Esophagus muscularis mucosa (tissue), 4 donors: ENCODE measurements around the gene HOMER3.

Experiments used
- EP300 ChIP-seq: sonication (generic); formaldehyde crosslinking; IDR thresholded peaks from one replicate; pipeline ENCODE4 v1.6.1; 2017; ENCODE audit warnings: antibody characterized with exemption
- POLR2A ChIP-seq: fragments of 450-650 bp; IDR thresholded peaks from one replicate; pipeline ENCODE4 v1.6.1; 2017; ENCODE audit warnings: antibody characterized with exemption, moderate library complexity, mild to moderate bottlenecking, low read depth
- TF ChIP-seq, protein P1 (sequence below), 3 experiments: fragments of 200-600 bp in 2 of 3; fragments of 450-650 bp in 1 of 3; sonication (generic) in 2 of 3; IDR thresholded peaks; one replicate each; pipeline ENCODE4 v1.5.1; 2017 to 2019; ENCODE audit warnings: antibody characterized with exemption in 3 of 3, mild to moderate bottlenecking in 2 of 3, moderate library complexity in 1 of 3

DNA sequence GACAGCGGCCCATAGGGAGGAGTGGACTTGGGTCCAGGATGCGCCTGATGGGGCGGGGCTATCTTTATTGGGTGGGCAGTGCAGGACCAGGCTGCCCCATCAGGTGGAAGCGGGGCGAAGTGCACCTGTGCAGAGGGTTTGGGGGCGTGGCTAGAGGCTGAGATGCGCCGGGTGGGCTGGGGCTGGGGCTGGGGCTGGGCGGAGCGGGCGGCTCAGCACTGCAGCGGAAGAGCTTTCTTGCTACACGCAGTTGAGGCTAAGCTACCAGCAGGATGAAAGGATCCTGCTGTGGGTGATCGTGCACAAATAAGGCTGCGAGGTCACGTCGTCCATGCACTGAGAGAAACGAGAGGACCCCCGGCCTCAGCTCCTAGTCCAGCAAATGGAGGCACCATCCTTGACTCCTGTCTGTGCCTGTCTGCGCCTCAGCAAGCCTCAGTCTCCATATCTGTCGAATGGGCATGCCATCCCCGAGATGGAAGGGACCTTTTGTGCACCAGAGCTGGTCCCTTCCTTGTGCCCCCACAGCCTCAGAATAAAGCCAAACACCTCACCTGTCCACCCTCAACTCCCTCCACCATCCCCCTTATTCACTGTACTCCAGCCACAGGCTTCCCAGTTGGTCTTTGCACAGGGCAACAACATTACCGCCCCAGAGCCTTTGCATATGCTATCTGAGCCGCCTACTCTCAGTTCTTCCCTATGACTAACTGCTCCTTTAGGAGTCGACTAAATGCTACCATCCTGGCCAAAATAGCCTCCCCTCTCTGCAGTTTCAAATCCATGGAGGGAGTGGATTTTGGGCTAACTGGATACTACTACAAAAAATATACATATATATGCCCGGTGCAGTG lies 21.0 kb upstream of the HOMER3 start:
- TF ChIP-seq EP300 (no peak), POLR2A (no peak)
- TF ChIP-seq, protein P1, sequence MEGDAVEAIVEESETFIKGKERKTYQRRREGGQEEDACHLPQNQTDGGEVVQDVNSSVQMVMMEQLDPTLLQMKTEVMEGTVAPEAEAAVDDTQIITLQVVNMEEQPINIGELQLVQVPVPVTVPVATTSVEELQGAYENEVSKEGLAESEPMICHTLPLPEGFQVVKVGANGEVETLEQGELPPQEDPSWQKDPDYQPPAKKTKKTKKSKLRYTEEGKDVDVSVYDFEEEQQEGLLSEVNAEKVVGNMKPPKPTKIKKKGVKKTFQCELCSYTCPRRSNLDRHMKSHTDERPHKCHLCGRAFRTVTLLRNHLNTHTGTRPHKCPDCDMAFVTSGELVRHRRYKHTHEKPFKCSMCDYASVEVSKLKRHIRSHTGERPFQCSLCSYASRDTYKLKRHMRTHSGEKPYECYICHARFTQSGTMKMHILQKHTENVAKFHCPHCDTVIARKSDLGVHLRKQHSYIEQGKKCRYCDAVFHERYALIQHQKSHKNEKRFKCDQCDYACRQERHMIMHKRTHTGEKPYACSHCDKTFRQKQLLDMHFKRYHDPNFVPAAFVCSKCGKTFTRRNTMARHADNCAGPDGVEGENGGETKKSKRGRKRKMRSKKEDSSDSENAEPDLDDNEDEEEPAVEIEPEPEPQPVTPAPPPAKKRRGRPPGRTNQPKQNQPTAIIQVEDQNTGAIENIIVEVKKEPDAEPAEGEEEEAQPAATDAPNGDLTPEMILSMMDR (IDR thresholded peaks at IDR 0.05) = no peak
